ENCODE measurements around the gene PPIL1. TPM values are rescaled to one million over a fixed set of nuclear protein-coding genes. Genes with fewer than 3 reads are reported as not detected.

PPIL1 gene
- total RNA-seq, 1 experiment from 2014 or later, result 87.8 TPM

- Histone ChIP-seq H4K91ac (ENCODE audit: insufficient read length, low read depth, low read length) (no peak overlapping the region), H3K4ac (ENCODE audit: low read depth, low read length) (no peak overlapping the region), H2BK12ac (ENCODE audit: insufficient read length, low read depth, low read length) (no peak overlapping the region), H2AK5ac (ENCODE audit: insufficient read length, low read length) (no peak overlapping the region), H3K18ac (ENCODE audit: insufficient read length, low read depth, low read length) (no peak overlapping the region), H3K9ac (ENCODE audit: extremely low read depth, insufficient read length, low read length) (no peak overlapping the region), H2AFZ (ENCODE audit: low read length) (no peak overlapping the region), H4K8ac (replicated peaks; ENCODE audit: insufficient read length, low read depth, low read length) (no peak overlapping the region), H3K23ac (ENCODE audit: insufficient read length, low read depth, low read length) (no peak overlapping the region), H3K56ac (ENCODE audit: insufficient read length, low read depth, low read length) (no peak overlapping the region), H3K79me1 (ENCODE audit: insufficient read depth, low read depth, low read length, poor library complexity, severe bottlenecking) (no peaks in the 10 kb centered on the region), H3K23me2 (ENCODE audit: insufficient read length, low read depth, low read length, poor library complexity, severe bottlenecking) (no peaks in the 10 kb centered on the region), H3K27me3 (ENCODE audit: insufficient read depth, low read length) (no peaks in the 10 kb centered on the region), H3K79me2 (ENCODE audit: insufficient read depth, low read length) (no peaks in the 10 kb centered on the region), H3K14ac (ENCODE audit: insufficient read depth, low read length) (no peak overlapping the region), H2BK5ac (ENCODE audit: insufficient read length, low read length) (no peak overlapping the region), H3K9me3 (ENCODE audit: control insufficient read depth, low read depth, low read length) (no peaks in the 10 kb centered on the region), H2BK120ac (ENCODE audit: low read depth, low read length, poor library complexity, severe bottlenecking) (no peak overlapping the region), H2BK20ac (ENCODE audit: low read depth, low read length, poor library complexity, severe bottlenecking) (no peak overlapping the region), H3K27ac (ENCODE audit: insufficient read length, low read depth, low read length) (no peak overlapping the region), H2BK15ac (ENCODE audit: low read depth, low read length) (no peak overlapping the region), H4K5ac (ENCODE audit: insufficient read length, low read depth, low read length) (no peak overlapping the region), H3T11ph (ENCODE audit: low read length) (no peak overlapping the region), H4K20me1 (ENCODE audit: control insufficient read depth, insufficient read depth, insufficient read length) (no peaks in the 10 kb centered on the region), H3K4me2 (ENCODE audit: insufficient read depth, insufficient read length, low read length) (no peak overlapping the region), H3K4me1 (ENCODE audit: insufficient read depth, low read length) (no peaks in the 10 kb centered on the region; the same call in 1 of the 2 replicates)
- TF ChIP-seq CTCF (conservative IDR thresholded peaks at IDR 0.05), result no peak
- Mint-ChIP-seq H3K36me3 (ENCODE audit: insufficient read depth in 1 of 3, low read depth in 3 of 3) (no peaks in the 10 kb centered on the region), H3K9me3 (no peaks in the 10 kb centered on the region; a peak in 1 of 5 replicates), H3K27ac (no peak overlapping the region; a peak in 1 of 7 replicates), H3K4me1 (peaks cover 19 to 61% of the 10 kb centered on the region in 2 experiments), H3K4me3 (no peak overlapping the region), H3K27me3 (ENCODE audit: low read depth) (peaks cover 57% of the 10 kb centered on the region)
- WGBS (ENCODE audit: extremely low coverage, insufficient read length, low lambda C conversion rate), result no CpG with 5 or more reads among the region's 5 CpGs
- DNase-seq, result no peak
Observed at GRCh38 chr6:36808634-36809033, 66.0 kb downstream of the PPIL1 start.

Data from H9 (cell line).